HCT116 (cell line): Measurements from ENCODE around the gene HDAC5. TPM values are rescaled to one million over a fixed set of nuclear protein-coding genes. Genes with fewer than 3 reads are reported as not detected.

Experiments used
- ATAC-seq: fragments of 200-7000 bp; cut with Tn5 transposase; 2 replicates; pipeline ENCODE4 v1.9.1; 2020; ENCODE audit warnings: mild to moderate bottlenecking, moderate library complexity
- BruUV-seq: library from RNA; stranded (reverse); fragments of 400-500 nt; replicated peaks from 2 replicates; lab custom pipeline; 2021; lab: Mats Ljungman, UMichigan
- CTCF ChIA-PET: fragments of 300-600 bp; sonication (Branson Sonifier 250); formaldehyde crosslinking; loops from one replicate; lab custom pipeline; 2021; ENCODE audit warnings: antibody characterized with exemption; lab: Charles Lee
- POLR2A ChIA-PET: fragments of 300-600, 350-600 bp; sonication (Branson Sonifier 250); formaldehyde crosslinking; loops from one replicate; lab custom pipeline; 2021; ENCODE audit warnings: antibody characterized with exemption; lab: Charles Lee
- RAD21 ChIA-PET, 2 experiments: fragments of 300-600 bp; sonication (Branson Sonifier 250); formaldehyde crosslinking; loops; one replicate each; lab custom pipeline; 2023; ENCODE audit warnings: low total read pairs in 2 of 2; ENCODE audit not compliant: uncharacterized antibody in 2 of 2, unreplicated experiment in 2 of 2, low non-redundant PET in 1 of 2; lab: Charles Lee
- DNase-seq: peaks from one replicate; pipeline ENCODE4 v3.0.0-alpha.2; 2010; ENCODE audit warnings: low read depth, low spot score
- H2AFZ ChIP-seq: fragments of 200-600 bp; shearing (Covaris generic), sonication (generic); 2 replicates; pipeline ENCODE4 v1.6.1; 2017; ENCODE audit warnings: low read depth, mixed run types, mixed read lengths, antibody characterized with exemption, low read length; ENCODE audit not compliant: poor library complexity, severe bottlenecking
- H3K27ac ChIP-seq: 2 replicates; pipeline ENCODE4 v1.5.1; 2012; ENCODE audit warnings: low read depth, low read length
- H3K27me3 ChIP-seq: fragments of 200-600 bp; sonication (generic); 2 replicates; pipeline ENCODE4 v1.6.1; 2016; ENCODE audit warnings: mixed run types, low read length, mixed read lengths; ENCODE audit not compliant: insufficient read depth
- H3K36me3 ChIP-seq, 2 experiments: fragments of 200-500 bp in 1 of 2; fragments of 200-600 bp in 1 of 2; sonication (Bioruptor generic) in 1 of 2; sonication (generic) in 1 of 2; 2 replicates each; pipeline versions ENCODE4 v1.5.1 to v1.6.1; 2014 to 2016; ENCODE audit warnings: low read length in 2 of 2, inconsistent platforms in 1 of 2, mixed read lengths in 1 of 2, mixed run types in 1 of 2; ENCODE audit not compliant: insufficient read depth in 2 of 2, control insufficient read depth in 1 of 2
- H3K4me1 ChIP-seq, 2 experiments: fragments of 200-600 bp in 1 of 2; sonication (generic) in 1 of 2; 2 replicates each; pipeline versions ENCODE4 v1.5.1 to v1.6.1; 2012 to 2017; ENCODE audit warnings: low read length in 2 of 2, inconsistent platforms in 1 of 2, mild to moderate bottlenecking in 1 of 2, mixed read lengths in 1 of 2, mixed run types in 1 of 2, moderate library complexity in 1 of 2; ENCODE audit not compliant: insufficient read depth in 2 of 2, control insufficient read depth in 1 of 2
- H3K4me2 ChIP-seq: fragments of 200-600 bp; sonication (generic); 2 replicates; pipeline ENCODE4 v1.6.1; 2017; ENCODE audit warnings: mixed run types, low read length, mixed read lengths
- H3K4me3 ChIP-seq, 2 experiments: fragments of 200-600 bp in 1 of 2; sonication (generic) in 1 of 2; replicated peaks in 1 of 2; 2 replicates each; pipeline ENCODE4 v1.5.1; 2011 to 2016; ENCODE audit warnings: low read length in 2 of 2, control low read depth in 1 of 2, low read depth in 1 of 2, mild to moderate bottlenecking in 1 of 2, mixed read lengths in 1 of 2, mixed run types in 1 of 2
- H3K79me2 ChIP-seq: fragments of 200-600 bp; sonication (generic); 2 replicates; pipeline ENCODE4 v1.6.1; 2017; ENCODE audit warnings: mild to moderate bottlenecking, mixed run types, low read length, moderate library complexity, mixed read lengths; ENCODE audit not compliant: insufficient read depth
- H3K9ac ChIP-seq: fragments of 200-600 bp; sonication (generic); 2 replicates; pipeline ENCODE4 v1.6.1; 2016; ENCODE audit warnings: low read length, mixed read lengths
- H3K9me2 ChIP-seq: fragments of 200-600 bp; sonication (generic), shearing (Covaris generic); 2 replicates; pipeline ENCODE4 v1.6.1; 2017; ENCODE audit warnings: mixed run types, mild to moderate bottlenecking, moderate library complexity; ENCODE audit not compliant: insufficient read depth
- H3K9me3 ChIP-seq, 2 experiments: fragments of 200-500 bp in 1 of 2; fragments of 200-600 bp in 1 of 2; sonication (Bioruptor generic) in 1 of 2; sonication (generic) in 1 of 2; 2 replicates each; pipeline ENCODE4 v1.6.1; 2014 to 2017; ENCODE audit warnings: low read length in 2 of 2, mixed read lengths in 2 of 2, inconsistent platforms in 1 of 2, low read depth in 1 of 2, mild to moderate bottlenecking in 1 of 2, mixed run types in 1 of 2, moderate library complexity in 1 of 2; ENCODE audit not compliant: control insufficient read depth in 1 of 2, insufficient read depth in 1 of 2
- H4K20me1 ChIP-seq: fragments of 200-600 bp; sonication (generic), shearing (Covaris generic); 2 replicates; pipeline ENCODE4 v1.6.1; 2017; ENCODE audit warnings: mixed run types, mild to moderate bottlenecking, moderate library complexity; ENCODE audit not compliant: insufficient read depth
- CBX3 ChIP-seq: IDR thresholded peaks from 2 replicates; pipeline ENCODE4 v1.6.1; 2012; ENCODE audit warnings: low read depth
- CEBPB ChIP-seq: IDR thresholded peaks from 2 replicates; pipeline ENCODE4 v1.6.1; 2012; ENCODE audit warnings: low read depth
- EGR1 ChIP-seq: IDR thresholded peaks from 2 replicates; pipeline ENCODE4 v1.6.1; 2012; ENCODE audit warnings: low read depth
- EZH2phosphoT487 ChIP-seq: fragments of 200-600 bp; IDR thresholded peaks from 2 replicates; pipeline ENCODE4 v1.6.1; 2018; ENCODE audit warnings: antibody characterized with exemption, borderline replicate concordance
- MAX ChIP-seq: IDR thresholded peaks from 2 replicates; pipeline ENCODE4 v1.6.1; 2012
- POLR2AphosphoS5 ChIP-seq: IDR thresholded peaks from 2 replicates; pipeline ENCODE4 v1.6.1; 2011; ENCODE audit warnings: mild to moderate bottlenecking, low read depth, low read length, moderate library complexity
- SP1 ChIP-seq: IDR thresholded peaks from 2 replicates; pipeline ENCODE4 v1.6.1; 2012; ENCODE audit warnings: low read depth
- SRF ChIP-seq: IDR thresholded peaks from 2 replicates; pipeline ENCODE4 v1.6.1; 2012; ENCODE audit warnings: low read depth
- TCF7L2 ChIP-seq: IDR thresholded peaks from 2 replicates; pipeline ENCODE4 v1.7.0; 2011; ENCODE audit warnings: borderline replicate concordance, inconsistent platforms; ENCODE audit not compliant: insufficient read depth, insufficient read length; ENCODE audit errors: extremely low read depth
- YY1 ChIP-seq: IDR thresholded peaks from 2 replicates; pipeline ENCODE4 v1.6.1; 2011; ENCODE audit warnings: low read length, low read depth, moderate library complexity, mild to moderate bottlenecking; ENCODE audit not compliant: insufficient replicate concordance; ENCODE audit errors: extremely low read depth
- ZNF274 ChIP-seq: fragments of 200-500 bp; sonication (Bioruptor generic); IDR thresholded peaks from 2 replicates; pipeline ENCODE4 v1.6.1; 2014; ENCODE audit warnings: mild to moderate bottlenecking, low read depth, low read length, inconsistent platforms
- intact Hi-C: fragments of 100-400 bp; cut with micrococcal nuclease; formaldehyde crosslinking; loops from 2 replicates; pipeline ENCODE4 v1.10.0; 2022
- total RNA-seq: library from RNA; stranded (reverse); gene quantifications from one replicate; pipeline ENCODE4 v1.2.1, GENCODE V29; 2021; ENCODE audit not compliant: unreplicated experiment

Gene HDAC5
- total RNA-seq, 1 experiment from 2014 or later = 32.9 TPM

- no peak for TF ChIP-seq POLR2AphosphoS5
- TF ChIP-seq SRF = no peak
- no peak for TF ChIP-seq EGR1
- TF ChIP-seq CEBPB = no peak
- no peak for TF ChIP-seq EZH2phosphoT487
- TF ChIP-seq SP1 = no peak
- no peak for TF ChIP-seq MAX
- no peak for TF ChIP-seq ZNF274
- TF ChIP-seq CBX3 = no peak
- TF ChIP-seq YY1 = no peak
- TF ChIP-seq TCF7L2 = no peak
- ATAC-seq = no peak
- intact Hi-C loops = no loop called here
- Histone ChIP-seq H3K36me3 (peaks cover 7 to 30% of the 10 kb centered on the region in 2 experiments), H3K9me3 (no peaks in the 10 kb centered on the region), H3K79me2 (peaks cover 49% of the 10 kb centered on the region), H3K4me3 (no peak overlapping the region), H3K9ac (no peak overlapping the region), H3K27me3 (no peaks in the 10 kb centered on the region), H3K4me2 (no peak overlapping the region), H3K4me1 (peaks cover 7 to 28% of the 10 kb centered on the region in 2 experiments; a peak in 3 of 4 replicates), H2AFZ (no peak overlapping the region), H4K20me1 (no peaks in the 10 kb centered on the region), H3K9me2 (no peaks in the 10 kb centered on the region), H3K27ac (no peak overlapping the region)
- POLR2A ChIA-PET = no interaction called here
- RAD21 ChIA-PET = interaction anchor here in 1 of 2 experiments (0.6 kb wide), 1 partner anchor 63 kb away, joined by 6 read pairs; no protein-coding TSS in a partner anchor
- DNase-seq = no peak
- no TSS peak for BruUV-seq
- CTCF ChIA-PET = no interaction called here
Measured at GRCh38 chr17:44146375-44147346, 23.2 kb upstream of the HDAC5 start.
